Endothelial cell of umbilical vein (primary cell): ENCODE data around the gene DYNC2H1. TPM values are rescaled to one million over a fixed set of nuclear protein-coding genes. Genes with fewer than 3 reads are reported as not detected.

Experiments
- BruUV-seq: library from RNA; stranded (reverse); fragments of 400-500 nt; replicated peaks from 2 replicates; lab custom pipeline; 2021; lab: Mats Ljungman, UMichigan
- CTCF ChIA-PET: fragments of 300-600, 350-600 bp; sonication (Branson Sonifier 250); formaldehyde crosslinking; loops from one replicate; lab custom pipeline; 2021; ENCODE audit warnings: antibody characterized with exemption, inconsistent platforms; lab: Charles Lee
- POLR2A ChIA-PET: fragments of 300-600, 350-600 bp; sonication (Branson Sonifier 250); formaldehyde crosslinking; loops from one replicate; lab custom pipeline; 2021; ENCODE audit warnings: antibody characterized with exemption, inconsistent platforms; lab: Charles Lee
- DNase-seq: peaks from one replicate; pipeline ENCODE4 v3.0.0-alpha.2; 2011; ENCODE audit warnings: low read depth, low spot score
- FAIRE-seq: peaks from 2 replicates; lab custom pipeline; 2011; peaks lifted over from hg19 to GRCh38; lab: Jason Lieb, UNC
- H2AFZ ChIP-seq: 2 replicates; pipeline ENCODE4 v1.6.0; 2012; ENCODE audit warnings: low read depth, low read length, control low read depth, inconsistent platforms
- H3K27ac ChIP-seq: 2 replicates; pipeline ENCODE4 v1.5.1; 2011; ENCODE audit warnings: low read depth, mild to moderate bottlenecking, control low read depth, low read length, moderate library complexity; ENCODE audit not compliant: insufficient read depth
- H3K27me3 ChIP-seq, 2 experiments: 2 replicates each; pipeline versions ENCODE4 v1.6.0 to v1.6.1; 2011; ENCODE audit warnings: low read length in 2 of 2, mixed read lengths in 1 of 2; ENCODE audit not compliant: control insufficient read depth in 2 of 2, insufficient read depth in 2 of 2
- H3K36me3 ChIP-seq, 2 experiments: 2 replicates in 1 of 2; 3 replicates in 1 of 2; pipeline ENCODE4 v1.5.1; 2011; ENCODE audit warnings: low read length in 2 of 2, mild to moderate bottlenecking in 1 of 2, moderate library complexity in 1 of 2; ENCODE audit not compliant: control insufficient read depth in 2 of 2, insufficient read depth in 2 of 2; ENCODE audit errors: extremely low read depth in 1 of 2
- H3K4me1 ChIP-seq: 3 replicates; pipeline ENCODE4 v1.5.1; 2011; ENCODE audit warnings: mild to moderate bottlenecking, low read length; ENCODE audit not compliant: control insufficient read depth, insufficient read depth; ENCODE audit errors: extremely low read depth
- H3K4me2 ChIP-seq: 2 replicates; pipeline ENCODE4 v1.6.1; 2011; ENCODE audit warnings: low read length, control low read depth, mixed read lengths; ENCODE audit not compliant: insufficient read depth
- H3K4me3 ChIP-seq, 3 experiments: fragments of 200-600 bp in 1 of 3; sonication (generic), shearing (Covaris generic) in 1 of 3; replicated peaks in 1 of 3; 2 replicates each; pipeline ENCODE4 v1.5.1; 2011 to 2016; ENCODE audit warnings: control low read depth in 3 of 3, low read length in 3 of 3, mild to moderate bottlenecking in 2 of 3, inconsistent platforms in 1 of 3, low read depth in 1 of 3, moderate library complexity in 1 of 3; ENCODE audit not compliant: insufficient read depth in 1 of 3
- H3K79me2 ChIP-seq: 2 replicates; pipeline ENCODE4 v1.6.0; 2012; ENCODE audit warnings: low read length, inconsistent platforms; ENCODE audit not compliant: control insufficient read depth, insufficient read depth
- H3K9ac ChIP-seq: replicated peaks from 2 replicates; pipeline ENCODE3; 2011; ENCODE audit warnings: low read length, control low read depth; ENCODE audit not compliant: insufficient read depth; ENCODE audit errors: extremely low read depth
- H3K9me1 ChIP-seq: replicated peaks from 3 replicates; pipeline ENCODE4 v1.6.0; 2011; ENCODE audit warnings: mild to moderate bottlenecking, low read length; ENCODE audit not compliant: control insufficient read depth, insufficient read depth; ENCODE audit errors: extremely low read depth
- H3K9me3 ChIP-seq: replicated peaks from 2 replicates; pipeline ENCODE4 v1.5.1; 2012; ENCODE audit warnings: low read length, inconsistent platforms; ENCODE audit not compliant: control insufficient read depth, insufficient read depth
- H4K20me1 ChIP-seq: replicated peaks from 2 replicates; pipeline ENCODE3; 2011; ENCODE audit warnings: mild to moderate bottlenecking, low read length; ENCODE audit not compliant: control insufficient read depth, insufficient read depth; ENCODE audit errors: extremely low read depth
- EZH2 ChIP-seq: IDR thresholded peaks from 2 replicates; pipeline ENCODE4 v1.6.1; 2012; ENCODE audit warnings: borderline replicate concordance, low read depth, mild to moderate bottlenecking, moderate library complexity, low read length, inconsistent platforms; ENCODE audit not compliant: severe bottlenecking
- FOS ChIP-seq: IDR thresholded peaks from 2 replicates; pipeline ENCODE4 v1.6.1; 2011; ENCODE audit warnings: mild to moderate bottlenecking, low read length, moderate library complexity, borderline replicate concordance; ENCODE audit not compliant: insufficient read depth
- GATA2 ChIP-seq: IDR thresholded peaks from 2 replicates; pipeline ENCODE4 v1.7.0; 2011; ENCODE audit warnings: low read depth, mild to moderate bottlenecking, moderate library complexity, mixed read lengths, low read length; ENCODE audit not compliant: insufficient read length, insufficient read depth
- JUN ChIP-seq: IDR thresholded peaks from 2 replicates; pipeline ENCODE4 v1.6.1; 2011; ENCODE audit warnings: borderline replicate concordance, low read depth; ENCODE audit not compliant: insufficient read length, insufficient read depth
- MYC ChIP-seq: IDR thresholded peaks from one replicate; pipeline ENCODE4 v1.6.1; 2011; ENCODE audit warnings: mild to moderate bottlenecking, low read depth, low read length
- POLR2A ChIP-seq: IDR thresholded peaks from 2 replicates; pipeline ENCODE4 v1.6.1; 2012; ENCODE audit warnings: low read depth, mild to moderate bottlenecking, control low read depth, low read length
- POLR2AphosphoS5 ChIP-seq: IDR thresholded peaks from 2 replicates; pipeline ENCODE4 v1.6.1; 2012; ENCODE audit warnings: low read depth, mild to moderate bottlenecking, control low read depth, low read length, moderate library complexity; ENCODE audit not compliant: insufficient read depth
- dilution Hi-C: fragments of 300-500 bp; cut with MboI; formaldehyde crosslinking; loops from one replicate; pipeline ENCODE4 v1.15.0; 2019; ENCODE audit warnings: low sequenced_read_pairs; ENCODE audit not compliant: extremely low pct_ligation_motif_present
- intact Hi-C: fragments of 100-400 bp; cut with micrococcal nuclease; formaldehyde crosslinking; loops from one replicate; pipeline ENCODE4 v1.10.0; 2022
- polyA plus RNA-seq, 4 experiments: library from polyadenylated mRNA; depleted of rRNA in 3 of 4; stranded (reverse) in 3 of 4; unstranded in 1 of 4; fragments of >200 nt; gene quantifications; 2 replicates each; pipeline versions ENCODE4 v1.2.1 to v1.2.3, GENCODE V29; 2011 to 2012; ENCODE audit warnings: missing spikeins in 1 of 4
- total RNA-seq: library from RNA; stranded (reverse); gene quantifications from 2 replicates; pipeline ENCODE4 v1.2.3, GENCODE V29; 2021
- TF ChIP-seq, protein P1 (sequence below), 2 donors: IDR thresholded peaks; 1 replicate in 1 of 2; 2 replicates in 1 of 2; pipeline ENCODE4 v1.5.1; 2011; ENCODE audit warnings: low read length in 2 of 2, mild to moderate bottlenecking in 2 of 2, moderate library complexity in 2 of 2, control low read depth in 1 of 2, inconsistent platforms in 1 of 2, low read depth in 1 of 2; ENCODE audit not compliant: insufficient read depth in 1 of 2; ENCODE audit errors: extremely low read depth in 1 of 2
- TF ChIP-seq, protein P2 (sequence below): IDR thresholded peaks from 2 replicates; pipeline ENCODE4 v1.6.1; 2011; ENCODE audit not compliant: insufficient read depth, insufficient read length

DYNC2H1 gene
- total and polyA plus RNA-seq, 2 donors (not counting 3 experiments of a cell fraction or from before 2014, with no cell fraction given), result 1.9 to 4.2 TPM

DNA sequence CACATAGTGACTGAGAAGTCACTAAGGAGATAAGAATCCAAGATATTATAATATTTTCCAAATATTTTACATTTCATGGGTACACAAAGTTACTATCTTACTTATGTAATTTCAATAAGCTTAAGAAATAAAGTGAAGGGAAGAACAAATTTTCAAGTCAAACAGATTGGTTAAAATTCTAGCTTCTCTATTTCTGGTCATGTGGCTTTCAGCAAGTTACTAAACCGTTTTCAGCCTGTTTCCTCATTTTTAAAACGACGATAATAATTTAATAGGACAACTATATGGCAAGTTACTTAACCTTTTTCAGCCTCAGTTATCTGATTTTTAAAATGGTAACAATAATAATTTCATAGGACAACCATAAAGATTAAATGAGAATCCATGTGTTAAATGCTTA is 32.9 kb upstream of the DYNC2H1 start:
- Histone ChIP-seq H4K20me1 (no peaks in the 10 kb centered on the region), H3K27me3 (no peaks in the 10 kb centered on the region), H2AFZ (no peak overlapping the region), H3K9ac (no peak overlapping the region), H3K9me1 (no peaks in the 10 kb centered on the region), H3K79me2 (peaks cover 28% of the 10 kb centered on the region), H3K27ac (no peak overlapping the region), H3K36me3 (peaks cover 10 to 22% of the 10 kb centered on the region in 2 experiments), H3K4me3 (no peak overlapping the region), H3K9me3 (no peaks in the 10 kb centered on the region), H3K4me1 (no peaks in the 10 kb centered on the region), H3K4me2 (no peak overlapping the region)
- dilution Hi-C loops, result no loop called here
- intact Hi-C loops, result no loop called here
- TF ChIP-seq FOS, result no peak
- TF ChIP-seq MYC, result no peak
- TF ChIP-seq, protein P1, sequence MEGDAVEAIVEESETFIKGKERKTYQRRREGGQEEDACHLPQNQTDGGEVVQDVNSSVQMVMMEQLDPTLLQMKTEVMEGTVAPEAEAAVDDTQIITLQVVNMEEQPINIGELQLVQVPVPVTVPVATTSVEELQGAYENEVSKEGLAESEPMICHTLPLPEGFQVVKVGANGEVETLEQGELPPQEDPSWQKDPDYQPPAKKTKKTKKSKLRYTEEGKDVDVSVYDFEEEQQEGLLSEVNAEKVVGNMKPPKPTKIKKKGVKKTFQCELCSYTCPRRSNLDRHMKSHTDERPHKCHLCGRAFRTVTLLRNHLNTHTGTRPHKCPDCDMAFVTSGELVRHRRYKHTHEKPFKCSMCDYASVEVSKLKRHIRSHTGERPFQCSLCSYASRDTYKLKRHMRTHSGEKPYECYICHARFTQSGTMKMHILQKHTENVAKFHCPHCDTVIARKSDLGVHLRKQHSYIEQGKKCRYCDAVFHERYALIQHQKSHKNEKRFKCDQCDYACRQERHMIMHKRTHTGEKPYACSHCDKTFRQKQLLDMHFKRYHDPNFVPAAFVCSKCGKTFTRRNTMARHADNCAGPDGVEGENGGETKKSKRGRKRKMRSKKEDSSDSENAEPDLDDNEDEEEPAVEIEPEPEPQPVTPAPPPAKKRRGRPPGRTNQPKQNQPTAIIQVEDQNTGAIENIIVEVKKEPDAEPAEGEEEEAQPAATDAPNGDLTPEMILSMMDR (IDR thresholded peaks at IDR 0.05; ENCODE audit: extremely low read depth in 1 of 2, insufficient read depth in 1 of 2, low read depth in 1 of 2, low read length in 2 of 2), result no peak
- TF ChIP-seq JUN, result no peak
- no peak for TF ChIP-seq GATA2
- TF ChIP-seq EZH2, result no peak
- TF ChIP-seq, protein P2, sequence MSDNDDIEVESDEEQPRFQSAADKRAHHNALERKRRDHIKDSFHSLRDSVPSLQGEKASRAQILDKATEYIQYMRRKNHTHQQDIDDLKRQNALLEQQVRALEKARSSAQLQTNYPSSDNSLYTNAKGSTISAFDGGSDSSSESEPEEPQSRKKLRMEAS, result no peak
- TF ChIP-seq POLR2A, result no peak
- TF ChIP-seq POLR2AphosphoS5, result no peak
- CTCF ChIA-PET, result no interaction called here
- no peak for DNase-seq
- POLR2A ChIA-PET, result no interaction called here
- BruUV-seq, result no TSS peak
- no peak for FAIRE-seq
